Stomach (tissue), 9 donors: ENCODE data around the gene ZSCAN20. TPM values are rescaled to one million over a fixed set of nuclear protein-coding genes. Genes with fewer than 3 reads are reported as not detected.

Source experiments
- DNase-seq, 2 donors: peaks; one replicate each; pipeline versions ENCODE4 v3.0.0 to v3.0.0-alpha.2; 2013 to 2019
- H3K27ac ChIP-seq, 5 donors: fragments of 200-600 bp in 4 of 5; sonication (generic) in 4 of 5; one replicate each; pipeline ENCODE4 v1.5.1; 2013 to 2019; ENCODE audit warnings: mild to moderate bottlenecking in 1 of 5, moderate library complexity in 1 of 5
- H3K27me3 ChIP-seq, 3 donors: fragments of 200-600 bp; sonication (generic); one replicate each; pipeline ENCODE4 v1.5.1; 2017 to 2019; ENCODE audit warnings: mixed run types in 1 of 3
- H3K36me3 ChIP-seq, 4 donors: fragments of 200-600 bp; sonication (generic); 1 replicate in 3 of 4; 2 replicates in 1 of 4; pipeline ENCODE4 v1.5.1; 2016 to 2019
- H3K4me1 ChIP-seq, 4 donors: fragments of 200-600 bp; sonication (generic); one replicate each; pipeline ENCODE4 v1.5.1; 2016 to 2019
- H3K4me3 ChIP-seq, 4 donors: fragments of 200-600 bp; sonication (generic) in 3 of 4; one replicate each; pipeline ENCODE4 v1.5.1; 2016 to 2019; ENCODE audit warnings: mild to moderate bottlenecking in 1 of 4
- H3K9me3 ChIP-seq, 4 donors: fragments of 200-600 bp; sonication (generic); one replicate each; pipeline ENCODE4 v1.5.1; 2016 to 2019
- EP300 ChIP-seq: sonication (generic); formaldehyde crosslinking; IDR thresholded peaks from one replicate; pipeline ENCODE4 v1.6.1; 2017; ENCODE audit warnings: antibody characterized with exemption
- POLR2A ChIP-seq, 4 donors: fragments of 450-650 bp; IDR thresholded peaks; one replicate each; pipeline ENCODE4 v1.6.1; 2016; ENCODE audit warnings: antibody characterized with exemption in 4 of 4, control low read depth in 2 of 4, mild to moderate bottlenecking in 1 of 4, moderate library complexity in 1 of 4
- POLR2AphosphoS5 ChIP-seq, 3 donors: sonication (generic); formaldehyde crosslinking; IDR thresholded peaks; one replicate each; pipeline ENCODE4 v1.6.1; 2016; ENCODE audit warnings: antibody characterized with exemption in 3 of 3
- WGBS, 5 donors: extraction: QIAGEN DNeasy Blood & Tissue Kit in 3 of 5; methylation state at CpG; one replicate each; pipeline versions ENCODE4 v1.1.5 to v1.1.7; 2013 to 2018; 5-methylcytosine and 5-hydroxymethylcytosine counted together
- intact Hi-C: fragments of 100-400 bp; cut with DNase I; formaldehyde crosslinking; loops from one replicate; pipeline ENCODE4 v1.15.1; 2023; ENCODE audit warnings: low total_unique reads
- polyA plus RNA-seq, 3 donors: library from polyadenylated mRNA; stranded (reverse); fragments of 200-250 nt; gene quantifications; one replicate each; pipeline ENCODE4 v1.2.3, GENCODE V29; 2013
- total RNA-seq, 5 donors: library from RNA; depleted of rRNA; stranded (reverse); fragments of >200 nt; gene quantifications; one replicate each; pipeline versions ENCODE4 v1.1.0 to v1.2.3, GENCODE V29; 2014 to 2016
- TF ChIP-seq, protein P1 (sequence below), 7 experiments: fragments of 450-650 bp in 4 of 7; fragments of 200-600 bp in 3 of 7; sonication (generic) in 3 of 7; IDR thresholded peaks; one replicate each; pipeline ENCODE4 v1.5.1; 2016 to 2019; ENCODE audit warnings: antibody characterized with exemption in 7 of 7, control low read depth in 2 of 7, mild to moderate bottlenecking in 1 of 7
- donor health status: healthy with polysubstance abuse.
- donor health status: Bipolar disorder and iron deficiency.
- donor health status: healthy.

ZSCAN20 gene
- total and polyA plus RNA-seq, 8 donors = 0.29 to 8.4 (median 0.87) TPM

DNA sequence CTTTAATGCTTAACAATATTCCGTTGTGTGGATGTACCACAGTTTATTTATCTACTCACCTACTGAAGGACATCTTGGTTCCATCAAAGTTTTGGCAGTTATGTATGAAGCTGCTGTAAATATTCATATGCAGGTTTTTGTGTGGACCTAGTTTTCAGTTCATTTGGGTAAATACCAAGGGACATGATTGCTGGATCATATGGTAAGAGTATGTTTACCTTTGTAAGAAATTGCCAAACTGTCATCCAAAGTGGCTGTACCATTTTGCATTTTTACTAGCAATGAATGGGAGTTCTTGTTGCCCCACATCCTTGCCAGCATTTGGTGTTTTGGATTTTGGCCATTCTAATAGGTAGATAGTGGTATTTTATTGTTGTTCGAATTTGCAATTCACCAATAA, 10.0 kb downstream of the ZSCAN20 start:
- WGBS, 5 donors = 88 to 98% (median 93%) methylated on average over 2 of the region's 2 CpGs

GRCh38 chr1:33488624-33489023, 16.2 kb downstream of the ZSCAN20 start:
- 95 to 100% (median 97%) methylated on average over 2 of the region's 2 CpGs for WGBS, 5 donors
- Histone ChIP-seq H3K27ac (no peak overlapping the region), H3K9me3 (peaks cover 0 to 38% (median 23%) of the 10 kb centered on the region in 4 donors), H3K4me1 (no peaks in the 10 kb centered on the region), H3K36me3 (peaks cover 44 to 82% (median 79%) of the 10 kb centered on the region in 4 donors), H3K27me3 (no peaks in the 10 kb centered on the region), H3K4me3 (no peak overlapping the region)
- no peak for DNase-seq
- intact Hi-C loops = no loop called here
- TF ChIP-seq POLR2AphosphoS5 (IDR thresholded peaks at IDR 0.05) (no peak), EP300 (no peak), POLR2A (IDR thresholded peaks at IDR 0.05) (no peak)
- TF ChIP-seq, protein P1, sequence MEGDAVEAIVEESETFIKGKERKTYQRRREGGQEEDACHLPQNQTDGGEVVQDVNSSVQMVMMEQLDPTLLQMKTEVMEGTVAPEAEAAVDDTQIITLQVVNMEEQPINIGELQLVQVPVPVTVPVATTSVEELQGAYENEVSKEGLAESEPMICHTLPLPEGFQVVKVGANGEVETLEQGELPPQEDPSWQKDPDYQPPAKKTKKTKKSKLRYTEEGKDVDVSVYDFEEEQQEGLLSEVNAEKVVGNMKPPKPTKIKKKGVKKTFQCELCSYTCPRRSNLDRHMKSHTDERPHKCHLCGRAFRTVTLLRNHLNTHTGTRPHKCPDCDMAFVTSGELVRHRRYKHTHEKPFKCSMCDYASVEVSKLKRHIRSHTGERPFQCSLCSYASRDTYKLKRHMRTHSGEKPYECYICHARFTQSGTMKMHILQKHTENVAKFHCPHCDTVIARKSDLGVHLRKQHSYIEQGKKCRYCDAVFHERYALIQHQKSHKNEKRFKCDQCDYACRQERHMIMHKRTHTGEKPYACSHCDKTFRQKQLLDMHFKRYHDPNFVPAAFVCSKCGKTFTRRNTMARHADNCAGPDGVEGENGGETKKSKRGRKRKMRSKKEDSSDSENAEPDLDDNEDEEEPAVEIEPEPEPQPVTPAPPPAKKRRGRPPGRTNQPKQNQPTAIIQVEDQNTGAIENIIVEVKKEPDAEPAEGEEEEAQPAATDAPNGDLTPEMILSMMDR (IDR thresholded peaks at IDR 0.05) = no peak

More for the DNA sequence above, 10.0 kb downstream of the ZSCAN20 start:
- Histone ChIP-seq H3K4me3 (no peak overlapping the region), H3K27ac (no peak overlapping the region), H3K4me1 (no peaks in the 10 kb centered on the region), H3K36me3 (peaks cover 0 to 75% (median 67%) of the 10 kb centered on the region in 4 donors), H3K9me3 (peaks cover 0 to 11% (median 4%) of the 10 kb centered on the region in 4 donors), H3K27me3 (no peaks in the 10 kb centered on the region)
- no peak for DNase-seq
- TF ChIP-seq POLR2A (IDR thresholded peaks at IDR 0.05) (no peak), EP300 (no peak), POLR2AphosphoS5 (IDR thresholded peaks at IDR 0.05) (no peak)
- TF ChIP-seq, protein P1 (IDR thresholded peaks at IDR 0.05) = no peak
- intact Hi-C loops = no loop called here

- H3K27ac ChIP-seq = no peak overlapping the region
- DNase-seq = no peak
- H3K4me1 ChIP-seq = no peaks in the 10 kb centered on the region
- intact Hi-C loops = no loop called here
- H3K36me3 ChIP-seq = peaks cover 50 to 86% (median 64%) of the 10 kb centered on the region in 4 donors
- WGBS, 5 donors = 95 to 99% (median 98%) methylated on average over 9 of the region's 9 CpGs
- TF ChIP-seq POLR2A (IDR thresholded peaks at IDR 0.05) (no peak), EP300 (no peak), POLR2AphosphoS5 (IDR thresholded peaks at IDR 0.05) (no peak)
- TF ChIP-seq, protein P1 (IDR thresholded peaks at IDR 0.05) = no peak
- no peak overlapping the region for H3K4me3 ChIP-seq
- no peaks in the 10 kb centered on the region for H3K27me3 ChIP-seq
- H3K9me3 ChIP-seq = peaks cover 20 to 86% (median 73%) of the 10 kb centered on the region in 4 donors
These were observed 22.5 kb downstream of the ZSCAN20 start for GRCh38 chr1:33494929-33495328.

DNA sequence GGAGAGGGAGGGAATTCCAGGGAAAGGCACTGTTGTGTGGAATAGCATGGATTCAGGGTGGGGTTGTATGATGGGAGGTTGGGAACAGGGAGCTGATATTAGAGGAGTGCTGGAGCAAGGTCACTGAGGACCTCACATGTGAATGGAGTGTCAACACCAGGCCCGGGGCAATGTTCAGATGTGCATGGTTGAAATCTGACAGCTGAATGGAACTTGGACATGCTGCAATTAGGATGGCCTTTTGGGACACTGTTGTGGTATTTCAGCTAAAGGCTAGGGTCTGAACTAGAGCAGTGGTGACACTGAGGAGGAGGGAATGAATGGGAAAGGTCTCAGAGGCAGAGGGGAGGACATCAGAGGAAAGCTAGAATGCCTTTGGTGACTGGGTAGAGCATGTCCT, 25.0 kb downstream of the ZSCAN20 start:
- H3K27me3 ChIP-seq = no peaks in the 10 kb centered on the region
- TF ChIP-seq, protein P1 (IDR thresholded peaks at IDR 0.05) = no peak
- TF ChIP-seq EP300 = no peak
- no peak for TF ChIP-seq POLR2AphosphoS5 (IDR thresholded peaks at IDR 0.05)
- TF ChIP-seq POLR2A (IDR thresholded peaks at IDR 0.05) = no peak
- 84 to 98% (median 96%) methylated on average over 1 of the region's 1 CpG for WGBS, 5 donors
- H3K4me3 ChIP-seq = no peak overlapping the region
- peaks cover 20 to 75% (median 63%) of the 10 kb centered on the region in 4 donors for H3K9me3 ChIP-seq
- H3K4me1 ChIP-seq = no peaks in the 10 kb centered on the region
- H3K36me3 ChIP-seq = peaks cover 26 to 61% (median 39%) of the 10 kb centered on the region in 4 donors
- no peak for DNase-seq
- no peak overlapping the region for H3K27ac ChIP-seq
- intact Hi-C loops = no loop called here
